SK-N-MC (cell line): ENCODE data around the gene CDAN1.

Experiments used
- DNase-seq: peaks from one replicate; pipeline ENCODE4 v3.0.0-alpha.2; 2011; ENCODE audit warnings: low read depth, low spot score
- H3K27ac ChIP-seq: fragments of 200-600 bp; sonication (generic); 2 replicates; pipeline ENCODE4 v1.5.1; 2016; ENCODE audit warnings: mixed run types
- H3K36me3 ChIP-seq: fragments of 200-600 bp; sonication (generic); 2 replicates; pipeline ENCODE4 v1.6.1; 2017; ENCODE audit warnings: antibody characterized with exemption, low read length, mixed read lengths; ENCODE audit not compliant: insufficient read depth
- H3K4me3 ChIP-seq: fragments of 200-600 bp; sonication (generic); 2 replicates; pipeline ENCODE4 v1.5.1; 2016
- H3K9ac ChIP-seq: fragments of 200-600 bp; sonication (generic); 2 replicates; pipeline ENCODE4 v1.8.0; 2017; ENCODE audit warnings: mixed run types, mixed read lengths; ENCODE audit not compliant: insufficient read length
- H3K9me3 ChIP-seq: fragments of 200-600 bp; sonication (generic); 2 replicates; pipeline ENCODE4 v1.6.1; 2017; ENCODE audit warnings: low read depth, mild to moderate bottlenecking, antibody characterized with exemption, low read length, moderate library complexity, mixed read lengths
- EZH2 ChIP-seq: fragments of 200-600 bp; sonication (generic); IDR thresholded peaks from one replicate; pipeline ENCODE4 v1.6.1; 2017; ENCODE audit warnings: antibody characterized with exemption
- FOXP2 ChIP-seq: optimal IDR thresholded peaks from 2 replicates; pipeline ENCODE3; 2011; ENCODE audit warnings: mild to moderate bottlenecking, moderate library complexity; ENCODE audit not compliant: insufficient read depth; ENCODE audit errors: extremely low read length, control extremely low read depth
- POLR2AphosphoS5 ChIP-seq: IDR thresholded peaks from 2 replicates; pipeline ENCODE4 v1.6.1; 2012; ENCODE audit warnings: mild to moderate bottlenecking, low read depth, low read length, borderline replicate concordance

The CDAN1 gene

DNA sequence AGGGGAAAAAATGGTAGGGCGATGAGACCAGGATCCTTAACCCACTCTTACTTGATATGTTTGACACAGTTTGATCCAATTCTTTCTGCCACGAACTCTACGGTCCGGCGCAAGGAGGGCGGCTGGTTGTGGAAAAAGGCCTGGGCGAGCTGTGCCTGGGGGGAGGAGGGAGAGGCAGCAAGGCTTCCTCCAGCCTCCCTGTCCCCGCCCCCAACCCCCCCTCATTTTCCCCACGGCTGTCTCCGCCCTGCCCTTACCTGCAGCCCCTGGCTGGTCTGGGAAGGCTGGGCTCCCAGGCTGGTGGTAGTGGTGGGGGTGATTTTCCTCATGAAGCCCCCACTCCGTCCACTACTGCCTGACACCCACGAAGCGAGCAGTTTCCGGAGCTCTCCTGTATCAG, 8.0 kb downstream of the CDAN1 start:
- Histone ChIP-seq H3K4me3 (no peak overlapping the region), H3K27ac (no peak overlapping the region), H3K9me3 (no peaks in the 10 kb centered on the region), H3K9ac (no peak overlapping the region), H3K36me3 (peaks cover 84% of the 10 kb centered on the region)
- TF ChIP-seq POLR2AphosphoS5 (no peak), FOXP2 (no peak), EZH2 (no peak)
- no peak for DNase-seq

DNA sequence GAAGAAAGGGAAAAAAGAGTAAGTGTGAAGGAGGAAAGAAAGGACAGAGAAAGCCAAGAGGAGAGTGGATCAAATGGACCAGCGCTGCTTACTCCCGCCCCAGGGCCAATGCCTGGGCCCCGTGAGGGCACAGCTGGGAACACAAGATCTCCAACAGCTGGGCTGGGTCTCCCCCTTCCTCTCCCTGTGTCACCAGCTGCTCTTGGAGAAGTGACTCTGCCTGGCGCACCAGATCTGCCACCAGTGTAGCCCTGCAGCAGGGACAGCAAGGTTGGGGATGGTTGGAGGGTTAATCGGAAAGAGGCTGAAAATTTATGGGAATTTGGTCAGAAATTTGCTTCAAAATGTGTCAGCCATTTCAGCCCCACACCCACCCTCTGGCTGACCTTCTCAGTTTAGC, 8.4 kb downstream of the CDAN1 start:
- no peaks in the 10 kb centered on the region for H3K9me3 ChIP-seq
- no peak for DNase-seq
- H3K27ac ChIP-seq, result no peak overlapping the region
- no peak overlapping the region for H3K9ac ChIP-seq
- TF ChIP-seq FOXP2 (no peak), EZH2 (no peak)
- peaks cover 84% of the 10 kb centered on the region for H3K36me3 ChIP-seq
- H3K4me3 ChIP-seq, result no peak overlapping the region

DNA sequence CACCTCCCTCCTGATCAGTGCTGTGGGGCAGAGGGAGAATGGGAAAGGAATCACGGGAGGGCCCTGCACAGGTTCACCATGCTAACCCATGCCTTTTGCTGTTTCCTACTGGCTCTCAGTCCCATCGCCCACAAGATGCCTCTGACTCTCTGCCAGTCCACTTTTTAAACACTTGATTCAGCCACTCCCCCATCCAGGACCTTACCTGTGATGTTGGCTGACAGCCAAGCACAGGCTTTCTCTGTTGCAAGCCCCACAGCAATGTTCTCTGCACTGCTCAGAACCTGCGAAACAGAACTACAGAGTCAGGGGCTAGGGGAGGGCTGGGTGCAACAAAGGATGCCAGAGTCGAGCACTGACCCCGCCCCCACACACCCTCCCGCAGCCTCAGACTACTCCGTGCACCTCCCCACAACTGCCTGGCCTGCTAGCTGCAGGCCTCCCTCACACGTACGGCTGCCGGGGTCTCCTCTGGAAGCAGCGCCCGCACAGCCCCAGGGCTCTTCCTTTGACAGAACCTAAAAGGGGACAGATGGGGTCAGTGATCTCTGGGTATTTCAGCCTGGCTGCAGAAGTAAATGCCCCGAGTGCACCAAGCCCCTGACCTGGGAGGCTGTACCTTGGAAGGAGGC, 9.1 kb downstream of the CDAN1 start:
- no peaks in the 10 kb centered on the region for H3K9me3 ChIP-seq
- no peak for TF ChIP-seq POLR2AphosphoS5
- TF ChIP-seq EZH2, result no peak
- no peak for TF ChIP-seq FOXP2
- peaks cover 87% of the 10 kb centered on the region for H3K36me3 ChIP-seq
- no peak overlapping the region for H3K9ac ChIP-seq
- DNase-seq, result no peak
- H3K27ac ChIP-seq, result no peak overlapping the region
- H3K4me3 ChIP-seq, result no peak overlapping the region

DNA sequence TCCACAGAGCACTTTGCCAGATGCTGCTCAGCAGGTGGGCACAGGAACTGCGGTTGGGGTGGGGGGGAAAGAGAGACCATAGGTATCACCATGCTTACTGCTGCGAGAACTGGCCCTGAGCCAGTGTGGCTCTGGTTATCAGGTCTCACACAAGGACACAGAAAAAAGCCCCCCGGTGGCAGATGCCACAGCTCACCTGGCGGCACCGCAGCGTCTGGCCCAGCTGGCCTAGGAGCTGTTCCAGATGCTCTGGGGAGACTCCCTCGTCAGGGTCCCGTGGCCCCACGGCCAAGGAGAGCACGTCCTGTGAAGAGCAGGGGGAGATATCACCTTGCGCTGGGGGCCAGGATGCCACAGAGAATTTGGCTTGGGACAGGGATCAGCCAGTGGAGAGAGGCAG, 10.8 kb downstream of the CDAN1 start:
- peaks cover 75% of the 10 kb centered on the region for H3K36me3 ChIP-seq

DNA sequence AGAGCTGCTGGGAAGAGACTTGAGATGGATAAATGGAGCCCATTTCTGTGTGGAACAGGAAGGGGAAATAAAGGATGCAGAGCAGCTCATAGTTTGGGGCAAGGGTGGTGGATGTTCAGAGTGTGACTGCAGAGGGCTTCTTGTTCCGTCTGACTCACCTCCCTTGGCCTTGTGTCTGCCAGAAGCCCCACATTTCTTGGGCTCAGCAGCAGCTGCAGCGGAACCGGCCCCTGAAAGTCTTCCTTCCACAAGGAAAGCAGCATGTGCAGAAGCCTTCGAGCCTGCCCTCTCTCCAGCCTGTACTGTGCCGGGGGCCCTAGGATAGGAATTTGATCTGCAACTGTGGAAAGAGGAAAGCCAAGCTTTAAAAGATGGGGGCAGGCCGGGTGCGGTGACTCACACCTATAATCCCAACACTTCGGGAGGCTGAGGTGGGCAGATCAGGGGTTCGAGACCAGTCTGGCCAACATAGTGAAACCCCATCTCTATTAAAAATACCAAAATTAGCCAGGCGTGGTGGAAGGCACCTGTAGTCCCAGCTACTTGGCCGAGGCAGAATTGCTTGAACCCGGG, 11.5 kb downstream of the CDAN1 start:
- H3K27ac ChIP-seq, result no peak overlapping the region
- no peak overlapping the region for H3K9ac ChIP-seq
- TF ChIP-seq EZH2 (no peak), POLR2AphosphoS5 (no peak), FOXP2 (no peak)
- H3K4me3 ChIP-seq, result no peak overlapping the region
- H3K9me3 ChIP-seq, result no peaks in the 10 kb centered on the region
- no peak for DNase-seq
- H3K36me3 ChIP-seq, result peaks cover 73% of the 10 kb centered on the region

More for the DNA sequence above, 10.8 kb downstream of the CDAN1 start:
- Histone ChIP-seq H3K9me3 (no peaks in the 10 kb centered on the region), H3K9ac (no peak overlapping the region), H3K4me3 (no peak overlapping the region), H3K27ac (no peak overlapping the region)
- DNase-seq, result no peak
- no peak for TF ChIP-seq FOXP2
- no peak for TF ChIP-seq EZH2
- no peak for TF ChIP-seq POLR2AphosphoS5

DNA sequence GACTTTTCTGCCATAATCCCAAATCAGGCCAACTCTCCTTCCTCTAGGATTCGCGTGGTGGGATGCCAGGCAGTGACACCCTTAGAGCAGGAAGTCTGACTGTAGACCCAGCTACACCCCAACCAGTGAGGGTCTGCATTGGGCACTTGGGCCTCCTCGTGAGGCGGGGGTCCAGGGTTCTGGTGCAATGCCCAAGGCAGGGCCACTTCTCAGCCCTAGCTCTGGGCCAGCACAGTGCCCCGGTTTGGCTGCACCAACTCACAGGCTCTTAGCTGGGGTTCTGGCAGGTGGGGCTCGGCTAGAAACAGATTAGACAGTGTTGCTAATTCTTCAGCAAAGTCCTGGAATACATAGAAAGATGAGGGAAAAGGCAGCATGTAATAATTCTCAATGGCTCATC, 12.7 kb downstream of the CDAN1 start:
- H3K4me3 ChIP-seq, result no peak overlapping the region
- DNase-seq, result no peak
- peaks cover 69% of the 10 kb centered on the region for H3K36me3 ChIP-seq
- no peak overlapping the region for H3K27ac ChIP-seq
- TF ChIP-seq FOXP2 (no peak), POLR2AphosphoS5 (no peak), EZH2 (no peak)
- no peaks in the 10 kb centered on the region for H3K9me3 ChIP-seq
- no peak overlapping the region for H3K9ac ChIP-seq

DNA sequence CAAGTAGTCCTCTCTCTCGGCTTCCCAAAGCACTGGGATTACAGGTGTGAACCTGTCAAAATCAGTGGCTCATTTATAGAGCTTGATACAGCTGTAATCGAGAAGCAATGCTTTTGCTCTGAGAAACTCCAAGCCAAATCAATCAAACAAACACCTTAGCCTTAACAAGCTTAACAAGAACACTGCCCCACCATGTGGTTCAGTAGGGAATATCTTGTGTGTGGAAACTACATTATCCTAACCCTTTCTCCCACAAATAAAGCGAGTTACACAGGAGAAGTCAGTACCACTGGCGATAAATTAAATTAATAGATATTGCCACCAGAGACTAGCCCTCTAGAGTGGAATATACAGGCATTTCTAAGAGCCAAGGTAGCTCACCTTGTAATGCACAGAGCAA, 13.9 kb downstream of the CDAN1 start:
- H3K4me3 ChIP-seq, result no peak overlapping the region
- H3K9me3 ChIP-seq, result no peaks in the 10 kb centered on the region
- H3K27ac ChIP-seq, result no peak overlapping the region
- no peak for DNase-seq
- peaks cover 60% of the 10 kb centered on the region for H3K36me3 ChIP-seq
- H3K9ac ChIP-seq, result no peak overlapping the region
- no peak for TF ChIP-seq EZH2
- TF ChIP-seq FOXP2, result no peak
- no peak for TF ChIP-seq POLR2AphosphoS5

DNA sequence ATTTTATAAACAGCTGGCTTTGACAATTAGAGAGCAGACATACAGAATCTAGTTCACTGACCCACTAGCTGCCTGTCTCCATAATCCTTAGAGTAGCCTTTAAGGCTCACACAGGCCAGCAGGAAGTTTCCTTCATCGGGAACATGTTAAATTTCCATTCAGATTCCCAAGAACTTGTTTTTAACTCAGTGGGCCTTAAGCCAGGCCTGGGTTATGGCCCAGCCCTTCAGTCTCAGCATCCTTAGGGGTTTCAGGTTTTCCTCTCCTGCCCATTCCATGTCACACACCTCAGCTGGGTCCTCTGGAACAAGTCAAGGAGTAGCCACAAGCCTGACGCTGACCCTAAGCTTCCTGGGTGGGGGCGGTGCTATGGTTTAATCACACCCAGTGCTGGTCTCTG, 15.0 kb downstream of the CDAN1 start:
- DNase-seq, result no peak
- no peaks in the 10 kb centered on the region for H3K9me3 ChIP-seq
- TF ChIP-seq FOXP2 (no peak), POLR2AphosphoS5 (no peak), EZH2 (no peak)
- peaks cover 50% of the 10 kb centered on the region for H3K36me3 ChIP-seq
- H3K27ac ChIP-seq, result no peak overlapping the region
- H3K4me3 ChIP-seq, result no peak overlapping the region
- H3K9ac ChIP-seq, result no peak overlapping the region

DNA sequence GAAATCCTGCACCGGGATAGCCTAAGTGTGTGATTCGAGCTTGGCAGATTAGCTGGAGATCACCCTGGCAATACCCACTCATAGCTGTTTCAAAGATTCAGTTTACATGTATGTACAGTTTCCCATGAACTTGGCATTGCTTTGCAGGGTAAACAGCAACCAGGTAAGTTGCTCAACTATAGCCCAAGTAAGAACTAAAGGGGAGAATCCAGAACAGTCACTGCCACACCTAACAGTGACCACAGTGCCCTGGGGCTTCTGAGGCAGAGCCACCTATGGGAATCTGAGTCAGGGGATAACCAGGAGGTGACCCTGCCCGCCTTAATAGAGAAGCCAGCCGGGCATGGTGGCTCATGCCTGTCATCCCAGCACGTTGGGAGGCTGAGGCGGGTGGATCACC, 15.9 kb downstream of the CDAN1 start:
- no peak overlapping the region for H3K4me3 ChIP-seq
- no peak overlapping the region for H3K27ac ChIP-seq
- H3K9ac ChIP-seq, result no peak overlapping the region
- no peak for DNase-seq
- TF ChIP-seq EZH2 (no peak), FOXP2 (no peak), POLR2AphosphoS5 (no peak)
- peaks cover 41% of the 10 kb centered on the region for H3K36me3 ChIP-seq
- H3K9me3 ChIP-seq, result no peaks in the 10 kb centered on the region
